ENCODE data around the gene HCAR2. TPM values are rescaled to one million over a fixed set of nuclear protein-coding genes. Genes with fewer than 3 reads are reported as not detected.
"Not testable (repeated sequence)": the region's sequence is repeated elsewhere in the genome, so short reads cannot be mapped to it uniquely, and the experiment has no call there.

HCAR2 gene
- total and polyA plus RNA-seq, 2 donors (not counting 1 experiment from before 2014, with no cell fraction given): 0.82 TPM; not detected in 1

DNA sequence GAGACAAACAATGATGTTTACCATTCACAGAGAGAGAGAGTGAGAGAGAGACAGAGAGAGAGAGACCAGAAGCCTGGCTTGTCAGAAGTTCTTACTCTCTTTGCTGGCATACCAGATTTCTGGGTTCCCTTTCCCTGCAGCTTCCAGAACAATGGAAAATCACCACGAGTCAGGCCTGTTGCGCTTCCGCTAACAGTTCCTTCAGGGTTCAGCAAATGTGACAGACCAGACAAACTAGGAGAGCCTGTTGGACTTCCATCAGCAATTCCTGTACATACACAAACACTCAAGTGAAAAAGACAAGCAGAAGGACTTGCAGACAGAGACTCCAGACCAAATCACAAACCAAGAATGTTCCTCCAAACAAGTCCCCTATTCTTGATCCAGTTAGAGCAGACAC, 6.1 kb upstream of the HCAR2 start:
- no CpG with 5 or more reads among the region's 3 CpGs for WGBS (ENCODE audit: insufficient coverage)
- H3K9me3 ChIP-seq (ENCODE audit: control extremely low read depth in 1 of 3, control insufficient read depth in 2 of 3, insufficient read depth in 1 of 3, low read length in 2 of 3); H3K4me3 Mint-ChIP-seq; H3K79me2 ChIP-seq (ENCODE audit: control insufficient read depth, insufficient read depth, low read length); H3K4me1 ChIP-seq (ENCODE audit: control insufficient read depth in 2 of 2, insufficient read depth in 2 of 2, low read length in 2 of 2); H3K27me3 Mint-ChIP-seq; DNase-seq; H2AFZ ChIP-seq (ENCODE audit: insufficient read depth, low read depth, low read length, poor library complexity, severe bottlenecking); H3K9ac ChIP-seq (ENCODE audit: low read length); intact Hi-C loops (cut with micrococcal nuclease); H3K27ac ChIP-seq (ENCODE audit: low read length in 2 of 2); H3K4me2 ChIP-seq (replicated peaks; ENCODE audit: low read depth, low read length, poor library complexity, severe bottlenecking); H3K9me3 Mint-ChIP-seq (ENCODE audit: insufficient read depth); H3K27me3 ChIP-seq (replicated peaks in 1 of 4; ENCODE audit: control extremely low read depth in 1 of 4, control insufficient read depth in 3 of 4, insufficient read depth in 4 of 4, low read length in 3 of 4); CTCF ChIA-PET; H3K4me1 Mint-ChIP-seq; H3K36me3 ChIP-seq (replicated peaks in 1 of 2; ENCODE audit: control extremely low read depth in 1 of 2, control insufficient read depth in 1 of 2, extremely low read depth in 1 of 2, insufficient read depth in 2 of 2, low read length in 1 of 2); H3K27ac Mint-ChIP-seq; POLR2A ChIA-PET; ATAC-seq (ENCODE audit: low read depth); H4K20me1 ChIP-seq (ENCODE audit: control insufficient read depth, insufficient read depth, low read length, poor library complexity, severe bottlenecking); H3K4me3 ChIP-seq (ENCODE audit: control extremely low read depth in 1 of 5, extremely low read depth in 1 of 5, insufficient read depth in 1 of 5, low read depth in 2 of 5, low read length in 4 of 5): not testable (repeated sequence)

- H3K9ac ChIP-seq (ENCODE audit: low read length); H3K4me2 ChIP-seq (replicated peaks; ENCODE audit: low read depth, low read length, poor library complexity, severe bottlenecking); H3K79me2 ChIP-seq (ENCODE audit: control insufficient read depth, insufficient read depth, low read length); H3K27ac Mint-ChIP-seq; H2AFZ ChIP-seq (ENCODE audit: insufficient read depth, low read depth, low read length, poor library complexity, severe bottlenecking); H3K4me3 Mint-ChIP-seq; H3K27me3 ChIP-seq (replicated peaks in 1 of 4; ENCODE audit: control extremely low read depth in 1 of 4, control insufficient read depth in 3 of 4, insufficient read depth in 4 of 4, low read length in 3 of 4); H3K4me1 ChIP-seq (ENCODE audit: control insufficient read depth in 2 of 2, insufficient read depth in 2 of 2, low read length in 2 of 2); H3K9me3 ChIP-seq (ENCODE audit: control extremely low read depth in 1 of 3, control insufficient read depth in 2 of 3, insufficient read depth in 1 of 3, low read length in 2 of 3); CTCF ChIA-PET; H4K20me1 ChIP-seq (ENCODE audit: control insufficient read depth, insufficient read depth, low read length, poor library complexity, severe bottlenecking); DNase-seq; POLR2A ChIA-PET; H3K4me3 ChIP-seq (ENCODE audit: control extremely low read depth in 1 of 5, extremely low read depth in 1 of 5, insufficient read depth in 1 of 5, low read depth in 2 of 5, low read length in 4 of 5); H3K9me3 Mint-ChIP-seq (ENCODE audit: insufficient read depth); H3K27me3 Mint-ChIP-seq; ATAC-seq (ENCODE audit: low read depth); H3K4me1 Mint-ChIP-seq; intact Hi-C loops (cut with micrococcal nuclease); H3K27ac ChIP-seq (ENCODE audit: low read length in 2 of 2); H3K36me3 ChIP-seq (replicated peaks in 1 of 2; ENCODE audit: control extremely low read depth in 1 of 2, control insufficient read depth in 1 of 2, extremely low read depth in 1 of 2, insufficient read depth in 2 of 2, low read length in 1 of 2): not testable (repeated sequence)
- WGBS (ENCODE audit: insufficient coverage): no CpG with 5 or more reads among the region's 3 CpGs
These were observed 684 bp upstream of the HCAR2 start for GRCh38 chr12:122703841-122704240.

- 80% methylated on average over 2 of the region's 4 CpGs for WGBS (ENCODE audit: insufficient coverage)
- intact Hi-C loops (cut with micrococcal nuclease); H3K9me3 Mint-ChIP-seq (ENCODE audit: insufficient read depth); H3K4me1 ChIP-seq (ENCODE audit: control insufficient read depth in 2 of 2, insufficient read depth in 2 of 2, low read length in 2 of 2); CTCF ChIA-PET; H3K27me3 ChIP-seq (replicated peaks in 1 of 4; ENCODE audit: control extremely low read depth in 1 of 4, control insufficient read depth in 3 of 4, insufficient read depth in 4 of 4, low read length in 3 of 4); DNase-seq; H3K4me1 Mint-ChIP-seq; H3K27ac ChIP-seq (ENCODE audit: low read length in 2 of 2); ATAC-seq (ENCODE audit: low read depth); H3K27ac Mint-ChIP-seq; POLR2A ChIA-PET; H3K27me3 Mint-ChIP-seq; H3K9ac ChIP-seq (ENCODE audit: low read length); H3K36me3 ChIP-seq (replicated peaks in 1 of 2; ENCODE audit: control extremely low read depth in 1 of 2, control insufficient read depth in 1 of 2, extremely low read depth in 1 of 2, insufficient read depth in 2 of 2, low read length in 1 of 2); H3K9me3 ChIP-seq (ENCODE audit: control extremely low read depth in 1 of 3, control insufficient read depth in 2 of 3, insufficient read depth in 1 of 3, low read length in 2 of 3); H3K4me3 Mint-ChIP-seq; H3K79me2 ChIP-seq (ENCODE audit: control insufficient read depth, insufficient read depth, low read length); H4K20me1 ChIP-seq (ENCODE audit: control insufficient read depth, insufficient read depth, low read length, poor library complexity, severe bottlenecking); H3K4me2 ChIP-seq (replicated peaks; ENCODE audit: low read depth, low read length, poor library complexity, severe bottlenecking); H2AFZ ChIP-seq (ENCODE audit: insufficient read depth, low read depth, low read length, poor library complexity, severe bottlenecking): not testable (repeated sequence)
- H3K4me3 ChIP-seq (ENCODE audit: control extremely low read depth in 1 of 5, extremely low read depth in 1 of 5, insufficient read depth in 1 of 5, low read depth in 2 of 5, low read length in 4 of 5): peak overlapping the region in 1 of 5 experiments; percentile 38
These were observed 1.7 kb downstream of the HCAR2 start for GRCh38 chr12:122701481-122701880.

DNA sequence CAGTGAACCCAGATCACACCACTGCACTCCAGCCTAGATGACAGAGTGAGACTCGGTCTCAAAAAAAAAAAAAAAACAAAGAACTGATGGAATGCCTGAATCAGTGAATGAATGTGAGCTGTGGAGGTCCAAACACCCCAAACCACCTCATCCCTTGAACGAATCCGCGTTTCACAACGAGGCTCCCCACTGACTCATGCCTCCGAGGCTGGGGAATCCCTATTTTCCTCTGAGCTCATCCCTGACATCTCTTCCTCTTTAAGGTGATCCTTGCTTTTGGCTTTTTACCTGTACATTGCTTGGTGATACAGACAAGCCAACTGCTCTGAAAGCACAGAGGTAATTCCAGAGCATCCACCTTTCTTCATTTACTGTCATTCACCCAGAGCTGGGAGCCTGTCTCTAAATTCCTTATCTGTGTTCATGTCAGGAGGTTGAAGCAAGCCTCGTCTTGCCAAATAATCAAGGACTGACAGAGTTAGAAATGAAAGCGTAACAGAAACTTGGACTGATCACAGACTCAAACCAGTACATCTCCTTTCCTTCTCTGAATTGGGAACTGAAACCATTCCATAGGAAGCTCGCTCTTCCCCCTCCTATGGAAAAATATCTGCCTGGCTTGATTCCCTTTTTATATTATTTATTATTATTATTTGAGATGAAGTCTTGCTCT, 3.0 kb downstream of the HCAR2 start:
- DNase-seq; H3K4me1 Mint-ChIP-seq; CTCF ChIA-PET; H3K9me3 ChIP-seq (ENCODE audit: control extremely low read depth in 1 of 3, control insufficient read depth in 2 of 3, insufficient read depth in 1 of 3, low read length in 2 of 3); H3K27ac ChIP-seq (ENCODE audit: low read length in 2 of 2); H3K27me3 Mint-ChIP-seq; H4K20me1 ChIP-seq (ENCODE audit: control insufficient read depth, insufficient read depth, low read length, poor library complexity, severe bottlenecking); POLR2A ChIA-PET; H3K36me3 ChIP-seq (replicated peaks in 1 of 2; ENCODE audit: control extremely low read depth in 1 of 2, control insufficient read depth in 1 of 2, extremely low read depth in 1 of 2, insufficient read depth in 2 of 2, low read length in 1 of 2); H3K9ac ChIP-seq (ENCODE audit: low read length); ATAC-seq (ENCODE audit: low read depth); H2AFZ ChIP-seq (ENCODE audit: insufficient read depth, low read depth, low read length, poor library complexity, severe bottlenecking); H3K4me3 ChIP-seq (ENCODE audit: control extremely low read depth in 1 of 5, extremely low read depth in 1 of 5, insufficient read depth in 1 of 5, low read depth in 2 of 5, low read length in 4 of 5); H3K4me2 ChIP-seq (replicated peaks; ENCODE audit: low read depth, low read length, poor library complexity, severe bottlenecking); H3K4me3 Mint-ChIP-seq; intact Hi-C loops (cut with micrococcal nuclease); H3K27me3 ChIP-seq (replicated peaks in 1 of 4; ENCODE audit: control extremely low read depth in 1 of 4, control insufficient read depth in 3 of 4, insufficient read depth in 4 of 4, low read length in 3 of 4); H3K79me2 ChIP-seq (ENCODE audit: control insufficient read depth, insufficient read depth, low read length); H3K27ac Mint-ChIP-seq; H3K4me1 ChIP-seq (ENCODE audit: control insufficient read depth in 2 of 2, insufficient read depth in 2 of 2, low read length in 2 of 2); H3K9me3 Mint-ChIP-seq (ENCODE audit: insufficient read depth): not testable (repeated sequence)
- WGBS (ENCODE audit: insufficient coverage): no CpG with 5 or more reads among the region's 9 CpGs
